DND-41 (cell line): Measurements from ENCODE around the gene ANXA4.
"Not testable (repeated sequence)": the region's sequence is repeated elsewhere in the genome, so short reads cannot be mapped to it uniquely, and the experiment has no call there.

Experiments used
- ATAC-seq: fragments of 200-7000 bp; cut with Tn5 transposase; 3 replicates; pipeline ENCODE4 v1.9.1; 2021; ENCODE audit warnings: low read depth; ENCODE audit not compliant: insufficient read depth
- DNase-seq: peaks from one replicate; pipeline ENCODE4 v3.0.0-alpha.2; 2020
- H2AFZ ChIP-seq: 2 replicates; pipeline ENCODE4 v1.6.0; 2012; ENCODE audit warnings: low read depth, low read length
- H3K27ac ChIP-seq: 2 replicates; pipeline ENCODE4 v1.5.1; 2012; ENCODE audit warnings: low read length, inconsistent platforms
- H3K27me3 ChIP-seq: fragments of 200-600 bp; sonication (generic); 2 replicates; pipeline ENCODE4 v1.6.0; 2012; ENCODE audit warnings: low read length, mild to moderate bottlenecking, inconsistent platforms; ENCODE audit not compliant: insufficient read depth, poor library complexity
- H3K36me3 ChIP-seq: 2 replicates; pipeline ENCODE4 v1.5.1; 2012; ENCODE audit warnings: low read length, inconsistent platforms; ENCODE audit not compliant: insufficient read depth
- H3K4me1 ChIP-seq: 2 replicates; pipeline ENCODE4 v1.5.1; 2012; ENCODE audit warnings: mild to moderate bottlenecking, low read length; ENCODE audit not compliant: insufficient read depth
- H3K4me2 ChIP-seq: 2 replicates; pipeline ENCODE4 v1.6.0; 2012; ENCODE audit warnings: mild to moderate bottlenecking, moderate library complexity, low read length, inconsistent platforms; ENCODE audit not compliant: insufficient read depth
- H3K4me3 ChIP-seq, 2 experiments: fragments of 200-600 bp in 1 of 2; shearing (Covaris generic) in 1 of 2; 2 replicates each; pipeline ENCODE4 v1.5.1; 2012 to 2016; ENCODE audit warnings: inconsistent platforms in 2 of 2, low read length in 2 of 2, mild to moderate bottlenecking in 2 of 2, low read depth in 1 of 2, moderate library complexity in 1 of 2
- H3K79me2 ChIP-seq: 2 replicates; pipeline ENCODE4 v1.6.0; 2012; ENCODE audit warnings: low read length, inconsistent platforms; ENCODE audit not compliant: insufficient read depth
- H3K9ac ChIP-seq: 2 replicates; pipeline ENCODE4 v1.6.0; 2012; ENCODE audit warnings: low read depth, mild to moderate bottlenecking, inconsistent platforms, low read length, moderate library complexity
- H3K9me3 ChIP-seq: 2 replicates; pipeline ENCODE4 v1.5.1; 2012; ENCODE audit warnings: low read length, moderate library complexity, mild to moderate bottlenecking, inconsistent platforms; ENCODE audit not compliant: insufficient read depth, severe bottlenecking
- H4K20me1 ChIP-seq: 2 replicates; pipeline ENCODE4 v1.6.0; 2012; ENCODE audit warnings: low read length; ENCODE audit not compliant: insufficient read depth
- EZH2 ChIP-seq: IDR thresholded peaks from 3 replicates; pipeline ENCODE4 v1.6.1; 2012; ENCODE audit warnings: borderline replicate concordance, low read depth, mild to moderate bottlenecking, moderate library complexity, low read length, inconsistent platforms; ENCODE audit not compliant: severe bottlenecking
- TF ChIP-seq, protein P1 (sequence below): IDR thresholded peaks from 2 replicates; pipeline ENCODE4 v1.5.1; 2012; ENCODE audit warnings: borderline replicate concordance, low read length, moderate library complexity, mild to moderate bottlenecking; ENCODE audit not compliant: poor library complexity, severe bottlenecking; ENCODE audit errors: extremely low read depth

Gene ANXA4

DNA sequence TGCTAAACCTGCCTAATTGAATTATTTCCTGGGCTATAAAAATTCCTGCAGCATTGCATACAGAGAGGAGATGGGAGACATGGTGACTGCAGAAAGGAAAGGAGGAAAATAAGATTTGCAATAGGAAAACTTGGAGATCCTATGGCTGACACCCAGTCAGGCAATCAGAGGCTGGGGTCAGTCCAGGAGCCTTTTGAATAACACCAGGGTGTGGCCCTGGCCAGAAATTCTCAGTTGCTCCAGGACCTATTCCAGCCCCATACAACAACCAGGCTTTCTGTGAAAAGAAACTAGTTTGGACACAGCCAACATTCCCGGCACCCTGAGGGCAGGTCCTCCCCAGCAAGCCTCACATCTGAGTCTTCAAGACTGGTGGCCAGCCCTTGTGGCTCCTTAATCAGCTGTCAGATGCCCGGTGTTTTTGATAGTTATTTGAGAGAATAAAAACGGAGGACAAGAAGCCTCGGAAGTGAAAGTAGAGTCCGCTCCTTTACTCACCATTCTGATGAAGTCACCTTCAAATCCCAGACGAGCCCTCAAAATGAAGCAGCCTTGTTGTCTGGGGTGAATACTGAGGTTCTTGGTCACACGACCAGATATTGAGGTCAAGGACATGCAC, 56.5 kb downstream of the ANXA4 start:
- H3K27me3 ChIP-seq: no peaks in the 10 kb centered on the region
- DNase-seq (no peak), ATAC-seq (no peak)
- no peak overlapping the region for H2AFZ ChIP-seq
- no peaks in the 10 kb centered on the region for H3K4me1 ChIP-seq
- no peak overlapping the region for H3K9ac ChIP-seq
- no peaks in the 10 kb centered on the region for H4K20me1 ChIP-seq
- H3K79me2 ChIP-seq: no peaks in the 10 kb centered on the region
- H3K4me2 ChIP-seq: no peak overlapping the region
- H3K27ac ChIP-seq: no peak overlapping the region
- no peak for TF ChIP-seq EZH2
- TF ChIP-seq, protein P1, sequence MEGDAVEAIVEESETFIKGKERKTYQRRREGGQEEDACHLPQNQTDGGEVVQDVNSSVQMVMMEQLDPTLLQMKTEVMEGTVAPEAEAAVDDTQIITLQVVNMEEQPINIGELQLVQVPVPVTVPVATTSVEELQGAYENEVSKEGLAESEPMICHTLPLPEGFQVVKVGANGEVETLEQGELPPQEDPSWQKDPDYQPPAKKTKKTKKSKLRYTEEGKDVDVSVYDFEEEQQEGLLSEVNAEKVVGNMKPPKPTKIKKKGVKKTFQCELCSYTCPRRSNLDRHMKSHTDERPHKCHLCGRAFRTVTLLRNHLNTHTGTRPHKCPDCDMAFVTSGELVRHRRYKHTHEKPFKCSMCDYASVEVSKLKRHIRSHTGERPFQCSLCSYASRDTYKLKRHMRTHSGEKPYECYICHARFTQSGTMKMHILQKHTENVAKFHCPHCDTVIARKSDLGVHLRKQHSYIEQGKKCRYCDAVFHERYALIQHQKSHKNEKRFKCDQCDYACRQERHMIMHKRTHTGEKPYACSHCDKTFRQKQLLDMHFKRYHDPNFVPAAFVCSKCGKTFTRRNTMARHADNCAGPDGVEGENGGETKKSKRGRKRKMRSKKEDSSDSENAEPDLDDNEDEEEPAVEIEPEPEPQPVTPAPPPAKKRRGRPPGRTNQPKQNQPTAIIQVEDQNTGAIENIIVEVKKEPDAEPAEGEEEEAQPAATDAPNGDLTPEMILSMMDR: no peak
- no peaks in the 10 kb centered on the region for H3K36me3 ChIP-seq
- H3K4me3 ChIP-seq: no peak overlapping the region
- no peaks in the 10 kb centered on the region for H3K9me3 ChIP-seq

GRCh38 chr2:69798909-69799526, 57.1 kb downstream of the ANXA4 start:
- DNase-seq (no peak), ATAC-seq (peak; percentile 29; the same call in 1 of the 3 replicates)
- H3K36me3 ChIP-seq: no peaks in the 10 kb centered on the region
- H3K79me2 ChIP-seq: no peaks in the 10 kb centered on the region
- H3K4me2 ChIP-seq: no peak overlapping the region
- no peak overlapping the region for H3K4me3 ChIP-seq
- no peaks in the 10 kb centered on the region for H3K4me1 ChIP-seq
- H2AFZ ChIP-seq: no peak overlapping the region
- TF ChIP-seq EZH2: no peak
- TF ChIP-seq, protein P1: no peak
- no peaks in the 10 kb centered on the region for H3K27me3 ChIP-seq
- H3K27ac ChIP-seq: no peak overlapping the region
- H3K9me3 ChIP-seq: no peaks in the 10 kb centered on the region
- H3K9ac ChIP-seq: no peak overlapping the region
- H4K20me1 ChIP-seq: no peaks in the 10 kb centered on the region

- ATAC-seq (no peak), DNase-seq (no peak)
- Histone ChIP-seq H3K4me2 (no peak overlapping the region), H3K9me3 (no peaks in the 10 kb centered on the region), H3K9ac (no peak overlapping the region), H4K20me1 (no peaks in the 10 kb centered on the region), H2AFZ (no peak overlapping the region), H3K4me1 (no peaks in the 10 kb centered on the region), H3K27me3 (no peaks in the 10 kb centered on the region), H3K36me3 (peaks cover 12% of the 10 kb centered on the region; the same call in 1 of the 2 replicates), H3K27ac (no peak overlapping the region), H3K79me2 (no peaks in the 10 kb centered on the region), H3K4me3 (no peak overlapping the region)
- TF ChIP-seq, protein P1: no peak
- no peak for TF ChIP-seq EZH2
Measured at GRCh38 chr2:69801745-69802290, 59.9 kb downstream of the ANXA4 start.

- not testable (repeated sequence) for H3K27ac ChIP-seq, H3K27me3 ChIP-seq, H2AFZ ChIP-seq, H3K4me2 ChIP-seq, H3K9ac ChIP-seq, H3K4me3 ChIP-seq, H3K79me2 ChIP-seq, H3K4me1 ChIP-seq, ATAC-seq, DNase-seq, H3K9me3 ChIP-seq, H4K20me1 ChIP-seq
- H3K36me3 ChIP-seq: peaks cover 15% of the 10 kb centered on the region; the same call in 1 of the 2 replicates
Measured at GRCh38 chr2:69802781-69803367, 60.9 kb downstream of the ANXA4 start.
